Measurements from ENCODE around the gene SPINK2. TPM values are rescaled to one million over a fixed set of nuclear protein-coding genes. Genes with fewer than 3 reads are reported as not detected.

Gene SPINK2
- total and polyA plus RNA-seq, 5 experiments from 2014 or later, result 26.8 to 155 (median 67.3) TPM

DNA sequence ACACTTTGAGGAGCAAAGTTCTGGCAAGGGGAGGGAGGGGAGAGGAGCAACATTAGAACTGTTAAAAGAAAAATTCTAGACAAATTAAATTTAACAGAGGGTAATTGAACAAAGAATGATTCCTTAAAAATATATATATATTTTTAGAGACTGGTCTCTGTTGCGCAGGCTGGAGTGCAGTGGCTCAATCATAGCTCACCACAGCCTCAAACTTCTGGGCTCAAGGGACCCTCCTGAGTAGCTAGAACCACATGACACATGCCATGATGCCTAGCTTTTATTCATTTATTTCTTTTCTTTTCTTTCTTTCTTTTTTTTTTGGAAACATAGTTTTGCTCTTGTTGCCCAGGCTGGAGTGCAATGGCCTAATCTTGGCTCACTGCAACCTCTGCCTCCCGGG, 19.1 kb upstream of the SPINK2 start:
- no peak for DNase-seq
- Mint-ChIP-seq H3K27ac (peak overlapping the region in 1 of 10 donors; percentile 41), H3K36me3 (no peaks in the 10 kb centered on the region), H3K9me3 (no peaks in the 10 kb centered on the region), H3K4me3 (no peak overlapping the region), H3K4me1 (peaks cover 4 to 11% (median 5%) of the 10 kb centered on the region in 4 donors), H3K27me3 (no peaks in the 10 kb centered on the region)
- POLR2A ChIA-PET, result interaction anchor here (0.6 kb wide), 1 partner anchor 14 kb away, joined by 3 read pairs; no protein-coding TSS in a partner anchor
- ATAC-seq, result no peak

DNA sequence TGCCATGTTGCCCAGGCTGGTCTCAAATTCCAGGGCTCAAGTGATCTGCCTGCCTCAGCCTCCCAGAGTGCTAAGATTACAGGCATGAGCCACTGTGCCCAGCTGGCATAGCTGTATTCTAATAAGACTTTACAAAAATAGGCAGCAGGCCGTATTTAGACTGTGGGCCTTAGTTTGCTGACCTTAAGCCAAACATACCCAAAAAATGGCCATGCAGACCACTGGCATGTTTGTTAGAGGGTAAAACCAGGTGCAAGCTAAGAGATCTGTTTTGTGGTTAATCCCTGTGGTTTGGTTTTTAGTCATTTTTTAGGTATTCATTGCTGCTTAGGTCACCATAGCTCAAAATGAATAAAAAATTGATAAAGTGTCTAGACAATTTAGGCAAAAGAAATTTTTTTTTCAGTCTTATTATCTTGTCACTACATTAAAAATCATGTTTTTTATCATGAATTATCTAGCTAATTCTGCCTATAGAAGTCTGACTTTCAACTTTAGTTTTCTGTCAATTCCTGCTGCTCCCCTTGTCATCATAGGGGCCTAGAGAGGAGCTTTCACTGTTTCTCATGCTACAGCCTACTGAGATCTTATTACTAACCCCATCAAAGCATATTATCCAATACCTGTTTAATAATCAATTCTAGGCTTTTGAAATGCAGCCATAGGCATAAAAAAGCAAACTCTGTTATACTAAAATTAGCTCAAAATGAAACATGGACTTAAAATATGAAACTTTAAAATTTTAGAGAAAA, 7.5 kb upstream of the SPINK2 start:
- H3K4me1 Mint-ChIP-seq, result no peaks in the 10 kb centered on the region
- DNase-seq (no peak), ATAC-seq (no peak)
- no peaks in the 10 kb centered on the region for H3K9me3 Mint-ChIP-seq
- H3K27ac Mint-ChIP-seq, result no peak overlapping the region
- no peak overlapping the region for H3K4me3 Mint-ChIP-seq
- peaks cover 0 to 3% (median 0%) of the 10 kb centered on the region in 3 donors for H3K36me3 Mint-ChIP-seq
- POLR2A ChIA-PET, result no interaction called here
- H3K27me3 Mint-ChIP-seq, result no peaks in the 10 kb centered on the region

GRCh38 chr4:56823933-56824600, 2.6 kb upstream of the SPINK2 start:
- Mint-ChIP-seq H3K27me3 (no peaks in the 10 kb centered on the region), H3K9me3 (peaks cover 0 to 4% (median 0%) of the 10 kb centered on the region in 9 donors), H3K4me3 (no peak overlapping the region), H3K27ac (no peak overlapping the region), H3K4me1 (peaks cover 6 to 21% (median 19%) of the 10 kb centered on the region in 4 donors), H3K36me3 (peaks cover 0 to 4% (median 3%) of the 10 kb centered on the region in 3 donors)
- DNase-seq (no peak), ATAC-seq (no peak)
- POLR2A ChIA-PET, result no interaction called here

GRCh38 chr4:56818797-56819196, 2.7 kb downstream of the SPINK2 start:
- no peaks in the 10 kb centered on the region for H3K27me3 Mint-ChIP-seq
- H3K27ac Mint-ChIP-seq, result peak overlapping the region in 9 of 10 donors; percentile 20 to 88 (median 64)
- peaks cover 0 to 4% (median 0%) of the 10 kb centered on the region in 3 donors for H3K36me3 Mint-ChIP-seq
- POLR2A ChIA-PET, result interaction anchor here (0.6 to 1.4 kb wide), 4 partner anchors 14 to 89 kb away, joined by 3 to 5 read pairs (median 3); partner anchors contain the start of gene REST
- no peak for ATAC-seq
- peaks cover 17 to 47% (median 39%) of the 10 kb centered on the region in 4 donors for H3K4me1 Mint-ChIP-seq
- H3K4me3 Mint-ChIP-seq, result peak overlapping the region in 4 of 10 donors; percentile 13 to 61 (median 48)
- DNase-seq, result no peak
- peaks cover 0 to 4% (median 0%) of the 10 kb centered on the region in 9 donors for H3K9me3 Mint-ChIP-seq

- peaks cover 0 to 4% (median 0%) of the 10 kb centered on the region in 9 donors for H3K9me3 Mint-ChIP-seq
- peak overlapping the region; percentile 0 to 88 (median 62) for H3K27ac Mint-ChIP-seq
- peak overlapping the region in 9 of 10 donors; percentile 3 to 68 (median 48) for H3K4me3 Mint-ChIP-seq
- H3K36me3 Mint-ChIP-seq, result peaks cover 0 to 4% (median 0%) of the 10 kb centered on the region in 3 donors
- peak in 6 of 10 donors; percentile 7 to 76 (median 40) for DNase-seq
- ATAC-seq, result peak; percentile 74 to 84
- peaks cover 17 to 45% (median 39%) of the 10 kb centered on the region in 4 donors for H3K4me1 Mint-ChIP-seq
- POLR2A ChIA-PET, result interaction anchor here (0.6 to 1.7 kb wide), 7 partner anchors 18 to 383 kb away, joined by 3 to 10 read pairs (median 3); partner anchors contain the start of gene REST
- no peaks in the 10 kb centered on the region for H3K27me3 Mint-ChIP-seq
Observed at GRCh38 chr4:56817840-56818491, 3.5 kb downstream of the SPINK2 start.

DNA sequence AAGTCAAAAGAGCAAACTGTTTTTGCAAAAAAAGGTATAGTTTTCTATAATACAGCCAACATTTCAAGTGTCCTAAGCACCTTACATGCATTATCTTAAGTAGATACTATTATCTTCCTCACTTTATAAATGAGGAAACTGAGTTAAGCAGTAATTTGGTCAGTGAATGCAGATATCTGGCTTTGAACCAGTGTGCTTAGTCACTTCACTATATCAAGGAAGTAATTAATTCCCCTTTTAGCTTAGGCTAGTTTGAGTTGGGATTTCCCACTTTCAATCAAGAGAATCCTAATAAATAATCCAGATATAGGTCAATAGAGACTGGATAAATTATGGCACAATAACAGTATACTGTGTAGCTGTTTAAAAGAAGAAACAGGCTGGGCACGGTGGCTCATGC, 14.8 kb downstream of the SPINK2 start:
- H3K27ac Mint-ChIP-seq, result no peak overlapping the region
- ATAC-seq, result no peak
- POLR2A ChIA-PET, result no interaction called here

GRCh38 chr4:56804551-56804950, 16.9 kb downstream of the SPINK2 start:
- Mint-ChIP-seq H3K9me3 (no peaks in the 10 kb centered on the region), H3K4me1 (peaks cover 8 to 35% (median 19%) of the 10 kb centered on the region in 4 donors), H3K36me3 (peaks cover 0 to 2% (median 0%) of the 10 kb centered on the region in 3 donors), H3K27ac (peak overlapping the region in 3 of 10 donors; percentile 17 to 62 (median 45)), H3K4me3 (peak overlapping the region in 9 of 10 donors; percentile 3 to 71 (median 42)), H3K27me3 (no peaks in the 10 kb centered on the region)
- no peak for ATAC-seq
- POLR2A ChIA-PET, result interaction anchor here (0.5 to 1.0 kb wide), 2 partner anchors 15 to 47 kb away, joined by 3 to 9 read pairs; no protein-coding TSS in a partner anchor
- DNase-seq, result no peak

More for the DNA sequence above, 14.8 kb downstream of the SPINK2 start:
- Mint-ChIP-seq H3K36me3 (peaks cover 0 to 13% (median 4%) of the 10 kb centered on the region in 3 donors), H3K9me3 (no peaks in the 10 kb centered on the region), H3K4me3 (no peak overlapping the region), H3K27me3 (no peaks in the 10 kb centered on the region), H3K4me1 (peaks cover 7 to 24% (median 13%) of the 10 kb centered on the region in 4 donors)
- DNase-seq, result no peak

DNA sequence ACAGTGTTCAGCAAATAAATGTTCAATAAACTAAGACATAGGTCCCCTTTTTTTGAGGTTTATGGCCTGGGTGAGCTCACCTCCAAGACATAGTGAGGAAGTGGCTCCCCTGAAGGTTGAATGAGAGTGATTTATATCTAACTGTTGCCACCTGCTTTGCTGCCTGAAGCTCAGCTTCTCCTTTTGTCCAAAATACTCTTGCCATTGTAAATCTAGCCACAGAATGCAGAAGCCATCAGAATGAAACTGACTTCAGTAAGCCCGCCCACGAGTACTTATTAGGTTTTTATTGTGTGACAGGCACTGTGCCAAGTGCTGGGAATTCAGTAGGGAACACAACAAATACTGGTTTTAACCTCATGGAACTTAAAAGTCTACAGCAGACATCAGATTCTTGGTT, 18.0 kb downstream of the SPINK2 start:
- Mint-ChIP-seq H3K4me3 (peak overlapping the region in 1 of 10 donors; percentile 50), H3K27ac (peak overlapping the region in 5 of 10 donors; percentile 1 to 60 (median 44)), H3K9me3 (no peaks in the 10 kb centered on the region), H3K4me1 (peaks cover 10 to 40% (median 23%) of the 10 kb centered on the region in 4 donors), H3K36me3 (no peaks in the 10 kb centered on the region), H3K27me3 (no peaks in the 10 kb centered on the region)
- POLR2A ChIA-PET, result no interaction called here
- no peak for DNase-seq
- ATAC-seq, result no peak

- DNase-seq, result peak; percentile 62 to 89 (median 78)
- peak; percentile 97 to 99 for ATAC-seq
- POLR2A ChIA-PET, result interaction anchor here (0.7 to 2.1 kb wide), 7 partner anchors 18 to 364 kb away, joined by 3 to 18 read pairs (median 5); partner anchors contain the start of genes PAICS, PPAT and SPINK2
- Mint-ChIP-seq H3K36me3 (no peaks in the 10 kb centered on the region), H3K4me3 (peak overlapping the region; percentile 86 to 100 (median 94)), H3K27me3 (no peaks in the 10 kb centered on the region), H3K9me3 (no peaks in the 10 kb centered on the region), H3K27ac (peak overlapping the region; percentile 83 to 97 (median 91)), H3K4me1 (peaks cover 11 to 38% (median 27%) of the 10 kb centered on the region in 4 donors)
Observed at GRCh38 chr4:56799824-56800756, 21.4 kb downstream of the SPINK2 start.

GRCh38 chr4:56799161-56799759, 22.2 kb downstream of the SPINK2 start:
- no peak for DNase-seq
- Mint-ChIP-seq H3K36me3 (no peaks in the 10 kb centered on the region), H3K27ac (peak overlapping the region in 9 of 10 donors; percentile 83 to 97 (median 91)), H3K9me3 (no peaks in the 10 kb centered on the region), H3K27me3 (no peaks in the 10 kb centered on the region), H3K4me3 (peak overlapping the region; percentile 86 to 100 (median 94)), H3K4me1 (peaks cover 11 to 32% (median 21%) of the 10 kb centered on the region in 4 donors)
- POLR2A ChIA-PET, result interaction anchor here (1.1 to 2.1 kb wide), 5 partner anchors 23 to 363 kb away, joined by 3 to 18 read pairs (median 6); partner anchors contain the start of genes PAICS, PPAT and SPINK2
- ATAC-seq, result no peak

DNA sequence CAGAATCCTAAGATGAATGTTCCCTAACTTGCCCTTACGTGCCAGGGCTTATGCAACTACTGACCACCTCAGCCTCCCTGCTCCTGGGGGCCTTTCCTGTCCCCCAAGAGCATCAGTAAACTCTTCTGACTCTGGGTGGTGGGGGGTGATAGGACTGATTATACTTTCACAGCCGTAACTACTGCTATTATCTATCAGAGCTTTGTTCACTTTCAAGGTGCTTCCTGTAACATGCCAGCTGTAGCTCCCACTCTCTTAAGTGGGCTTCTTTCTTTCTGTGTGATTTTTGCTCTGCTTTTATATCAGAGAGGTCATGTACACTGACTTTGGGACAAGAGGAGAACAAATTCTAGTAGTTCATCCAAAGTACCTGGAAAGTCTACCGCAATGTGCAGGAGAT, 25.3 kb downstream of the SPINK2 start:
- H3K9me3 Mint-ChIP-seq, result no peaks in the 10 kb centered on the region
- no peaks in the 10 kb centered on the region for H3K36me3 Mint-ChIP-seq
- H3K4me1 Mint-ChIP-seq, result peaks cover 8 to 20% (median 16%) of the 10 kb centered on the region in 4 donors
- peak overlapping the region in 4 of 10 donors; percentile 6 to 66 (median 54) for H3K27ac Mint-ChIP-seq
- H3K4me3 Mint-ChIP-seq, result no peak overlapping the region
- ATAC-seq (no peak), DNase-seq (no peak)
- POLR2A ChIA-PET, result interaction anchor here (0.9 to 1.0 kb wide), 2 partner anchors 15 to 39 kb away, joined by 3 to 4 read pairs; no protein-coding TSS in a partner anchor
- H3K27me3 Mint-ChIP-seq, result no peaks in the 10 kb centered on the region
